NCI-H345 treated with DMSO at 0.1 percent for 48 hours (cell line): ENCODE measurements around the gene ADGRD2.

Experiments
- DNase-seq: peaks from one replicate; lab custom pipeline; 2025; ENCODE audit not compliant: unreplicated experiment; lab: John Stamatoyannopoulos, UW

Gene ADGRD2

DNA sequence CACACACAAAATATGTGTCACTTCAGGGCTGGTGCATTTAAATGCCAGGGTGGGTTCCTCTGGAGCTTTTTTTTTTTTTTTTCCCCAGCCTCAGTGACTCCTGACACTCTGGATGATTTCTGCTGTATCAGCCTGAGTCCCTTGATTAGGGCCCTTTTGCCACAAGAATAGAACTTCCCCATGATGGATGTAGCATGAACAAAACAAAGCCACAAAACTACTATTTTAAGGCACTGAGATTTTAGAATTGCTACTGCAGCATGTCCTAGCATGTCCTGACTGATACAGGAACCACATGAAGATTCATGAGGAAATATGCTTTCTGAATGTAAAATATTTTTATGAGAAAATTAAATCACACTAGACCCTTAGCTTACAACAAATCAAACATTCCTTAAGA, 13.9 kb upstream of the ADGRD2 start:
- no peak for DNase-seq

DNA sequence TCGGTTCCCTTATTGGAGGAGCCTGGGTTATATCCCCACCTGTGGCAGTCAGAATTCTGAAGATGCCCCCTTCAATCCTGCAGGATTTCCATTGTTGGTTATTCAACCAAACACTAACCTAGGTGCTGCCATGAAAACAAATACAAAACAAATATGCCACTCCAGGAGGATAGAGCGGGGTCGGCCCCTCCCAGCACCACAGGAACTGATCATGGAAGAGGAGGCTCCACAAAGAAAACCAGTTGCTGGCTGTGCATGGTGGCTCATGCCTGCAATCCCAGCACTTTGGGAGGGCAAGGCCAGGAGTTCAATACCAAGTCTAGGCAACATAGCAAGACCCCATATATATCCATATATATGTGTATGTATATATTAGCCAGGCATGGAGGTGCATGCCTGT, 13.2 kb upstream of the ADGRD2 start:
- DNase-seq: no peak

DNA sequence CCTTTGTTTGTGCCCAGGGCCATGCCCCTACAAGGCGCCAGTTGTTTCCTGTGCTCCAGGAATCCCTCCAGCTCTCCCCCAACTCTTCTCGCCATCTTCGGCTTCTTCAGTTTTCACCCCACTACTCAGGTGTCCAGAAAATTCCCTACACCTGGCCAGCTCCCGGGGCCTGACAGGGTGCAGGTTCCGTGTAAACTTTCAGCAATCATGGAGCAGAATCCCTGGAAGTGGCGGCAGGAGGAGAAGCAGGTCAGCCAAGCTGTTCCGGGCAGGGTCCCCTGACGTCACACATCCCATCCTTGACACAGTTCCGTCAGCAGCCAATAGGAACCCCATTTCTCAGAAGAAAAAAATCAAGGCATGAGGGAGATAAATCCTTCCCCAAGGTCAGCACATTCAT, 12.2 kb upstream of the ADGRD2 start:
- DNase-seq: no peak

DNA sequence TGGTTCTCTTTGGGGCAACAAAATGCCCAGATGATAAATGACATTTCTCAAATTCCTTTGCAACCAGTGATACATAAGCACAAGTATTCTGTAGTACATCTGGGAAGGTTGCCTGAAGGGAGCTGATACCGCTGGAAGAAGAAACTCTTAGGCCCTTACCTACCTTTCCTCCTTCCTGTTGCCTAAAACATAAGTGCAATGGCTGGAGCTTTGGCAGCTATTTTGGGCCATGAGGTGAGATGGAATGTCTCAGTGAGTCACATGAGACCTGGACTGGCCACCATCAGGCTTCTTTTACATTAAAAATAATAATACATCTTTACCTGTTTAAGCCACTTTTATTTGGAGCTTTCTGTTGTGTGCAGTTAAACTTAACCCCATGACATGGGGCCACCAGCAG, 11.2 kb upstream of the ADGRD2 start:
- DNase-seq: no peak

DNA sequence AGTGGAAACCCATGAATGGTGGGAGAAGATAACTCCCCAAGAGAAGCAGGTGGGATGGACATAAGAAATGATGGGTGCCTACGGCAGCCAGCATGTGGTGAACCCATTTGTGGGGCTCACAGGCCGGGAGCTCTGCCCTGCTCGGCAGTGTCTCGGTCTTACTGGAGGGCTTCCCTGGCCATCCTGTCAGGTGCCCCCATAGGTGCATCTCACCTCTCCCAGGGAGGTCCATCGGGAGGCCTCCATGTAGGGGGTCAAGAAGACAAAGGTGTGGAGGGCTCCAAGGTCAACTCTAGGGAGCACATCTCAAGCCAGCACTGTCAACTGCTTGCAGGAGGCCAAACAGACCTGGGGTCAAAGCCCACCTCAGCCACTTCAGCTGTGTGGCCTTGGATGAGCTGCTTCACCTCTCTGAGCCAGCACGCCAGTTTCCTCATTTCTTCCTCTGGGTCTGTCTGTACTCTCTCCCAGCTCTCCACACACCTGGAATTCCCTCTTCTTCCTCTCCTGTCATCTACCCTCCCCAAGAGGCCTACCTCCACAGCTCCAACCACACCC, 10.5 kb upstream of the ADGRD2 start:
- no peak for DNase-seq

DNA sequence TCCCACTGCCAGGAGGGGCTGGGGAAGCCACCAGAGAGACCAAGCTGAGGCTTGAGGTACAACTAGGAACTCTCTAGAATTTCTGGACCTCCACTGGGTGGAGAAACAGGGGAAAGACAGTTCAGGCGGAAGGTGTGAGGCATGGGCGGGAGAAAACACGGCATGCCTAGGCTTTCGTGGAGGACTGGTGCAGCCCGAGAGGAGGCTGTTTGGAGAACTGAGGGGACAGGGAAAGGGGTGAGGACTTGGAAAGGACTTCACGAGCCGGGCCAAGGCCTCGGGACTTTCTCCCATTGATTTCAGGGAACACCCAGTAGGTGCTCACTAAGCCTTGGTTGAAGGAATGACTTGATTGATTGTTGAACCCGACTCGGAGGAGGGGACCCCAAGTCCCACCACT, 9.5 kb upstream of the ADGRD2 start:
- DNase-seq: no peak

DNA sequence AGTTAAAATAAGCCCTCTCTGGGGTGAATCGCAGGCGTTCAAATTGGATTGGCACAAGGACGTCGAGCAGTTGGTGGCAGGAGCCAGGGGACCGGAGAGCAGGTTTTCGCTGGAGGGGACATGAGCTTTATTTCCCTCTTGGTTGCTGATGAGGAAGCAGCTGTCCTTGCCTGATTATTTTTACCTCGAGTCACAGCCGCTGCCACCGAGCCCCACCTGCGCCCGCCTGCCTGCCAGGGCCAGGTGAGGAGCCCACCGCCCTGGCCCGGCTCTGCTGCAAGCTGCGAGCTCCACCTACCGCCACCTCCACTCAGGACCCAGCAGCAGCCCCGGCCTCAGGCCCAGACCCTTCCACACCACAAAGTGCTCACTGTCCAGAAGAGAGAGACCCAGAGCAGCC, 9.0 kb upstream of the ADGRD2 start:
- no peak for DNase-seq

DNA sequence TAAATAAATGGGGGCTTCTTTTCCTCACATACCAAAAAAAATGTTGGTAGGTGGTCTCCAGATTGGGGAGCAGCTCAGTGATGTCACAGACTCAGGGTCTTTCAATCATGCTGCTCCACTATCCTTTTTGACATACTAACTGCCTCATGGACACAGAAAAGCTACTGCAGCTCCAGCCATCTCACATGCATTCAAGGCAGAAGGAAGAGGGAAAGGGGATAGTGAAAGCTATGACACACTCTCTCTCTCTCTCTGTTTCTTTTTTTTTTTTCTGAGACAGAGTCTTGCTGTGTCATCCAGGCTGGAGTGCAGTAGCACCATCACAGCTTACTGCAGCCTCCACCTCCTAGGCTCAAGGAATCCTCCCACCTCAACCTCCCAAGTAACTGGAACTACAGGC, 7.9 kb upstream of the ADGRD2 start:
- no peak for DNase-seq

DNA sequence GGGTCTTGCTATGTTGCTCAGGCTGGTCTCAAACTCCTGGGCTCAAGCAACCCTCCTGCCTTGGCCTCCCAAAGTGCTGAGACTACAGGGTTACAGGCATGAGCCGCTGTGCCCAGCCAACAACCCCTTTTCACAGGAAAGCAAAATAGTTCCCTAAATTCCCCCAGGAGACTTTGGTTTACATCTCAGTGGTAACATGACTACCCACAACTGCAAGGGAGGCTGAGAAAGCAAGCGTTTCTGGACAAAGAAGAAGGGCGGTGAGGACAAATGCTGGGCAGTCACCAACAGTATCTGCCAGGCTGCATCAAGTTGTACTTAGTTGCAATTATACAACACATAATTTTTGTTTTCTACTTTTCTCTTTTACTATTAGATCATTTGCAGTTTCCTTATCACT, 7.4 kb upstream of the ADGRD2 start:
- no peak for DNase-seq

DNA sequence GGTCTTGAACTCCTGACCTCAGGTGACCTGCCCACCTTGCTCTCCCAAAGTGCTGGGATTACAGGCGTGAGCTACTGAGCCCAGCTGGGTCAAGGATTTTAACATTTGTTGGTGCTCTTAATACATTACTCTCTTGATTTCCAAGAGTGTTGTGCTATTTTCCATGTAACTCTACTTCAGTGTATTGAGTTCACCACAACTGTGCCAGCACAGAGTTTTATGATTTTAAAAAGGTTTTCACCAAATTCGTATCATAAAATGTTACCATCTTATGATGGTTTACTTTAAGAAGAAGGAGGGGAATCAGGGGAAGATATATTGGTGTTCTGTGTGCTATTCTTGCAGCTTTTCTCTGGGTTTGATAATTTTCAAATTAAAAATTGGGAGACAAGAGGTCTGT, 6.6 kb upstream of the ADGRD2 start:
- DNase-seq: no peak

DNA sequence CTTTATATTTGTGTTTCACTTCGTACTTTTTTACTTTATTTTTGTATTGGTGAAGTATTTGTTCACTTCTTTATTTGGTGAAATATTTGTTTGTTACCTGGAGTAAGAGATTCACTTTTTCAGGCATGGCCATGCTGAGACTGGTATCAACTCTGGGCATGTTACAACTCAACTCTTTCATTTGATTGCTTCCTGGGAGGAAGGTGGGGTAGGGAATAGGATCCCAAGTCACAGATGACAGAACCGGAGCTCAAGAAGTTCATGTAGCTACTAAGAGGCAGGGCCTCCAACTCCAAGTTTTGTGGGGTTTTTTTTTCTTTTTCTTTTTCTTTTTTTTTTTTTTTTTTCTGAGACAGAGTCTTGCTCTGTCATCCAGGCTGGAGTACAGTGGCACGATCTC, 6.1 kb upstream of the ADGRD2 start:
- DNase-seq: no peak

DNA sequence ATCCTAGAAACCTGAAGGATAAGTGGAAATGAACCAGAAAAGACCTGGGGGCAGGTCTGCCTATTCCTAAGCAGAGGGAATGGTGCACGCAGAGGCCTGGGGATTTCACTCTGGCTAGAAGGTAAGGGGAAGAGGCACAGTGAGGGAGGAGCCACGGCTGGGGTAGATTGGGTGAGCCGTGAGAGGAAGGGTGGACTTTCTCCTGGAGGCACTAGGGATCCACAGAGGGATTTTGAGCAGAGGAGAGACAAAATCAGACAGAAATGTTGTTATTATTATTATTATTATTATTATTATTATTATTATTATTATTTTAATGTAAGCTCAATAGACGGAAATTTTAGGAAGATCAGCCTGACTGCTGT, 3.0 kb upstream of the ADGRD2 start:
- no peak for DNase-seq

DNA sequence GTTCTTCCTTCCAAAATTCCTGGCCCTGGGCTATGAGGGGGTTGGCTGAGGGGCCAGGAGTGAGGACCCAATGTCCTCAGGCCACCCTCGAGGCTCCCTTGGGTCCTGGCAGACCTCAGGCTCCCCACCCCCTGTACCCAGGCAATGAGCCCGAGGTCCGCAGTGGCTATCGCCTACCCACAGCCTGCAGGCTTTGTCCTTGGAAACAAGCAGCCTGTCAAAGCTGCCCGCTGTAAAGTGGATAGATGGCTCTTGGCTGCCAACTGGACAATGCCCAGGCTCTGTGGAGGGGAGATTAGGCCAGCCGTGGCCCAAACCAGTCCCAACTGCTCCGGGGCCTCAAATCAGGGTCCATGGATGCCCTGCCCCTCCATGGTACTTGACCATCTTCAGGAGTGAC, 2.2 kb upstream of the ADGRD2 start:
- DNase-seq: no peak

DNA sequence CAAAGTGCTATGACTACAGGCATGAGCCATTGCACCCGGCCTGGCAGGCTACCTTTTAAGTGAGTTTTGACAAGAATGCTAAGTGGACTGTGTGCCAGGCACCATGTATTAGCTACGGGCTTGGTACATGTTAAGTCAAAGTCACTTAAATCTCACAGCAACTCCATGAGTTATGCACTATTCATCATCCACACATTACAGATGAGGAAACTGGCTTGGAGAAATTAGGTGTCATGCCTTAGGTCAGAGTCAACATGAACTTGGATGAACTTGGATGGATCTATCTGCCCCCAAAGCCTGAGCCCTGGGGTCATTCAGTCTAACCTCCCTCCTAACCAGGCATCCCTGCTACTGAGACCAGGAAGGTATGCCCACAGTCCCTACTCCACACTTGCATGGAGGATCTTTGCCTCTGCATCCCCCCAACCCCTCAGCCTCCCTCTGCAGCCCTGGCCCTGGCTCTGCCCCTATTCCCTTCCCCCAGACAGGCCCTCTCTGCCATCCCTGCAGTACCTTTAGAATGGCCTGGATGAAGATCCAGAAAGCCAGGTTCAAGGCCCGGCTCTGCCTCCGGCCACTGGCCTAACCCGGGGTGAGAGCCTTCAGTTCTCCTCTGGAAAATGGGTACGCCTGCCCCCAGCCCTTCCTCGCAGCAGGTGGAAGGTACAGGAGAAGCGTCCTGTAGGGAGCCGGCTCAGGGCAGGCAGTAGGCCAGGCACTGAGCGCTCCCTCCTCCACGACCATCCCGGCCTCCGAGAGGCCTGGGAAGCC, 685 bp upstream of the ADGRD2 start:
- DNase-seq: no peak

DNA sequence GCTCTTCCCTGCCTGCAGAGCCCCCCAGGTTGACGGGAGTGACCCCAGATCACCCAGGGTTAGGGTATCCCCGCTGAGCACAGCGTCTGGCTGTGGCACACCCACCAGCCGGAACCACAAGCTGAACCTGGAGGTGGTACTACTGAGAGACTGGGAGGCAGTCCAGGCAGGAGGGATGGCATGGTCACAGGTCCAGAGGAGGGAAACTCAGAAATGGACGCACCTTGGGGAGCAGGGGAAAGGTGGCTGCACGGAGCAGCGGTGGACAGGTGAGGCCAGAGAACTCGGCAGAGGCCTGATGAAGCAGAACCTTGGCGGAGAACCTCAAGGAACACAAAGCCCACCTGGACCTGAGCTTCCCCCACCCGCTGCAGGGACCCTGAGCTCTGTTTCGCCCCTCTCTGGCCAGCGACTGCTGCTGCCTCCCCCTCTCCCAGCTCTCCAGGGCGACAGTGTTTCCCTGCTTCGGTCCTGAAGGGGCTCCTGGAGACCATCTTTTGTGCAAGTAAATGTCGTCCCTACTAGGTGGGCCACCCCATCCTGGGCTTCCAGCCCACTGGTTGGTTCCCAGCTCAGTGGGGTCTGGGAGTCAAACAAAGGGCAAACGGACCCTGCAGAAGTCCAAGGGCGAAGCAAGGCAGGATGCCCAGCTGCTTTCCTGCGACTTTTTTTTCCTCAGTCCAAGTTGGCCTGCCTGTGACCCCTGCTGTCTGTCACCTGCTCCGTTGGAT, 845 bp downstream of the ADGRD2 start:
- DNase-seq: no peak

DNA sequence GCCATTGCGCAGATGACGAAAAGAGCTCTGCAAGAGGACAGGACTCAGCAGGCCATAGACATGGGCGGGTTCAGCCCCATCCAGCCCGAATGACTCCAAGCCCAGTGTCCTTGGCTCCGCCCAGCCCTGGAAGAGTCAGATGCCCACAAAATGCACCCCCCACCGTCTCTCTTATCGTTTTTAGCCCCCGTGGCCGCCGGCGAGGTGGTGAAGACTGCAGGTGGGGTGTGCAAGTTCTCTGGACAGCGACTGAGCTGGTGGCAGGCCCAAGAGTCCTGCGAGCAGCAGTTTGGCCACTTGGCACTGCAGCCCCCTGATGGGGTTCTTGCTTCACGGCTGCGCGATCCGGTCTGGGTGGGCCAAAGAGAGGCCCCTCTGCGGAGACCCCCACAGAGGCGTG, 2.1 kb downstream of the ADGRD2 start:
- no peak for DNase-seq

DNA sequence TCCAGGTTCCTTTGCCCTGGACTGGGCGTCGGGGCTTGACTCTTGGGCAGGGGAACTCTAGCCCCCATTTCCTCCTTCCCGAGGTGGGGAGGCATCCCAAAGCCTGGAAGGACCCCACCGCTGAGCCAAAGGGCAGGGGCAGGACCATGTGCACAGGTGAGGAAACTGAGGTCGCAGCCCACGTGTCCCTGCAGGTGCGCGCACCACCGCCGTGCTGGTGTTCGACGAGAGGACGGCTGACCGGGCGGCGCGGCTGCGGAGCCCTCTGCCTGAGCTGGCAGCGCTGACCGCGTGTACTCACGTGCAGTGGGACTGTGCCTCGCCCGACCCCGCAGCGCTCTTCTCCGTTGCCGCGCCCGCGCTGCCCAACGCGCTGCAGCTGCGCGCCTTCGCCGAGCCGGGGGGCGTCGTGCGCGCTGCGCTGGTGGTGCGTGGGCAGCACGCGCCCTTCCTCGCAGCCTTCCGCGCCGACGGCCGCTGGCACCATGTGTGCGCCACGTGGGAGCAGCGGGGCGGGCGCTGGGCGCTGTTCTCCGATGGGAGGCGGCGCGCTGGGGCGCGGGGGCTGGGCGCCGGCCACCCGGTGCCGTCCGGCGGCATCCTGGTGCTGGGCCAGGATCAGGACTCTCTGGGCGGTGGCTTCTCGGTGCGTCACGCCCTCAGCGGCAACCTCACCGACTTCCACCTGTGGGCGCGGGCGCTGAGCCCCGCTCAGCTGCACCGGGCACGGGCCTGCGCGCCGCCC, 2.8 kb downstream of the ADGRD2 start:
- no peak for DNase-seq

DNA sequence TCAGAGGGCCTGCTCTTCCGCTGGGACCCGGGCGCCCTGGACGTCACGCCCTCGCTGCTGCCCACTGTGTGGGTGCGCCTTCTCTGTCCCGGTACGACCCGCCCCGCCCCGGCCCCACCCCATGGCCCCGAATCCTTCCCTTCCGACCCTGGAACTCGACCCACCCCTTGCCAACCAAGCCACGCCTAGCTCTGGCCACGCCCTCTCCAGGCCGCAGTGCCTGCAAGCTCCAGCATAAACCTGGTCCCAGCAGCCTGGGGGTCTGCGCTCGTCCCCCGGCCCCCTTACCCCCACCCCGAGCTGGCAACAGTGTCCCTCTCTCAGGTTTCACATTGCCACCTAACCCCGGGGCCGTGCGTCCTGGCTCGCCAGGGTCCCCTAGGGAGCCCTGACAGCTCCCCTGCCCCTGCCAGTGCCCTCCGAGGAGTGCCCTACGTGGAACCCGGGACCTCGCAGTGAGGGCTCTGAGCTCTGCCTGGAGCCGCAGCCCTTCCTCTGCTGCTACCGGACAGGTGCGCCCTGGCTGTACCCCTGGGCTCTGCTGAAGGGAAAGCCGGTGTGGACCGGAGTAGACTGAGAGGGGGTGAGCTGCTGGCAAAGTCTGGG, 3.4 kb downstream of the ADGRD2 start:
- DNase-seq: no peak

DNA sequence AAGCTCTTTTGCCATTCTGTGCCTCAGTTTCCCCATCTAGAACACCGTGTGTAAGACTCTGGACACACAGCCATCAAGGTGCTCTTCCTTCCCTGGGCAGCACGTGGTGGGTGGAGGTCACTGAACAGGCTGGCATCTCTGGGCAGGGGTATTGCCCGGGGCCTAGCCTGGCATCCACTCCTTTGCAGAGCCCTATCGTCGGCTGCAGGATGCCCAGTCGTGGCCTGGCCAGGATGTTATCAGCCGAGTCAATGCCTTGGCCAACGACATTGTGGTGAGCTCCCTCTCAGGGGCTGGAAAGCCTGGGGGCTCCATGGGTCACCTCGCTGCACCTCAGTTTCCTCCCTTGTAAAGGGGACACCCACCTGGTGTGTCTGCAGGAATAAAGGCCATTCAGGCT, 4.0 kb downstream of the ADGRD2 start:
- no peak for DNase-seq

DNA sequence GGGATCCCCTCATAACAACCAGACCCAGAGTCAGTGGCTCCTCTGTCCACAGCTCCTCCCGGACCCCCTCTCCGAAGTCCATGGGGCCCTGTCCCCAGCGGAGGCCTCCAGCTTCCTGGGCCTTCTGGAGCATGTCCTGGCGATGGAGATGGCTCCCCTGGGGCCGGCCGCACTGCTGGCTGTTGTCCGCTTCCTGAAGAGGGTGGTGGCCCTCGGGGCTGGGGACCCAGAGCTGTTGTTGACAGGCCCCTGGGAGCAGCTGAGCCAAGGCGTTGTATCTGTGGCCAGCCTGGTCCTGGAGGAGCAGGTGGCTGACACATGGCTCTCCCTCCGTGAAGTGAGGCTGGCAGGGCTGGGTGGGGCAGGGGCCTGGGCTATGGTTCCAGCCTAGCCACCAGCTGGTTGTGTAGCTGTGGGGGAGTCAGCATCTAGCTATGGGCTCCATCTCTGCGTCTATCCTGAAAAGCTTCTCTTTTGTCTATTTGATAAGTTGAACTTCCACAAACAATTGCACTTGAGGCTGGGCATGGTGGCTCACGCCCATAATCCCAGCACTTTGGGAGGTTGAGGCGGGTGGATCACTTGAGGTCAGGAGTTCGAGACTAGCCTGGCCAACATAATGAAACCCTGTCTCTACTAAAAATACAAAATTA, 4.7 kb downstream of the ADGRD2 start:
- DNase-seq: no peak

DNA sequence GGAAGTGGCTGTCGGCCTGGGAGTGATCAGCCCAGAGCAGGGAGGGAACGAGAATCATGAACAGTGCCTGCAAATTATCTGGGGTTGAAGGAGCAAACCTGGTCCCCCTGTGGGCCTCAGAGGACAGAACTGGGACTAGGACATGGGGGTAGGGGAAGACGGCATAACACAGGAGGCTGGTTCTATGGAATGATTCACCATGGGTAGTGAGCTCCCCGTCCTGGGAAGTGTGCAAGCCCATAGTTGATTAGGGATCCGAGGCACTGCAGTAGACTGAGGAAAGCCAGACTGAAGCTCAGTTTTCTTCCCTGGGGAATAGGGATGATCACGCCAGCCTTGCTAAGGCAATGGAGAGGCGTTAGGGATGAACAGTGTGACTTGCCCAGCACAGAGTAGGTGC, 5.6 kb downstream of the ADGRD2 start:
- no peak for DNase-seq
